ENCODE results near the gene BACH2.

- TF ChIP-seq, protein P1, sequence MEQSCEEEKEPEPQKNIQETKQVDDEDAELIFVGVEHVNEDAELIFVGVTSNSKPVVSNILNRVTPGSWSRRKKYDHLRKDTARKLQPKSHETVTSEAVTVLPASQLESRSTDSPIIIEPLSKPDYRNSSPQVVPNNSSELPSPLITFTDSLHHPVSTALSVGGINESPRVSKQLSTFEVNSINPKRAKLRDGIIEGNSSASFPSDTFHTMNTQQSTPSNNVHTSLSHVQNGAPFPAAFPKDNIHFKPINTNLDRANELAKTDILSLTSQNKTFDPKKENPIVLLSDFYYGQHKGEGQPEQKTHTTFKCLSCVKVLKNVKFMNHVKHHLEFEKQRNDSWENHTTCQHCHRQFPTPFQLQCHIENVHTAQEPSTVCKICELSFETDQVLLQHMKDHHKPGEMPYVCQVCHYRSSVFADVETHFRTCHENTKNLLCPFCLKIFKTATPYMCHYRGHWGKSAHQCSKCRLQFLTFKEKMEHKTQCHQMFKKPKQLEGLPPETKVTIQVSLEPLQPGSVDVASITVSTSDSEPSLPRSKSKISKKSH (CRISPR knock-in tag; IDR thresholded peaks at IDR 0.05): no peak
- TF ChIP-seq GABPB1 (CRISPR knock-in tag; IDR thresholded peaks at IDR 0.05) (no peak), ZNF274 (IDR thresholded peaks at IDR 0.05; ENCODE audit: borderline replicate concordance, low read depth, low read length) (no peak), ZNF561 (CRISPR knock-in tag; conservative IDR thresholded peaks at IDR 0.05) (no peak), ZNF354B (CRISPR knock-in tag; IDR thresholded peaks at IDR 0.05) (no peak), CTCF (IDR thresholded peaks at IDR 0.05 in 2 of 3, conservative IDR thresholded peaks at IDR 0.05 in 1 of 3; ENCODE audit: insufficient read depth in 2 of 3, low read depth in 1 of 3, low read length in 3 of 3) (no peak), PHF20 (IDR thresholded peaks at IDR 0.05; ENCODE audit: partially characterized antibody) (no peak), POLR2A (conservative IDR thresholded peaks at IDR 0.05) (no peak), E2F5 (CRISPR knock-in tag; IDR thresholded peaks at IDR 0.05) (no peak), ZNF785 (CRISPR knock-in tag; IDR thresholded peaks at IDR 0.05) (no peak), POLR2G (IDR thresholded peaks at IDR 0.05; ENCODE audit: low read depth, low read length) (no peak), HBP1 (CRISPR knock-in tag; IDR thresholded peaks at IDR 0.05) (no peak), HDAC2 (IDR thresholded peaks at IDR 0.05) (no peak)
- TF ChIP-seq, protein P2, sequence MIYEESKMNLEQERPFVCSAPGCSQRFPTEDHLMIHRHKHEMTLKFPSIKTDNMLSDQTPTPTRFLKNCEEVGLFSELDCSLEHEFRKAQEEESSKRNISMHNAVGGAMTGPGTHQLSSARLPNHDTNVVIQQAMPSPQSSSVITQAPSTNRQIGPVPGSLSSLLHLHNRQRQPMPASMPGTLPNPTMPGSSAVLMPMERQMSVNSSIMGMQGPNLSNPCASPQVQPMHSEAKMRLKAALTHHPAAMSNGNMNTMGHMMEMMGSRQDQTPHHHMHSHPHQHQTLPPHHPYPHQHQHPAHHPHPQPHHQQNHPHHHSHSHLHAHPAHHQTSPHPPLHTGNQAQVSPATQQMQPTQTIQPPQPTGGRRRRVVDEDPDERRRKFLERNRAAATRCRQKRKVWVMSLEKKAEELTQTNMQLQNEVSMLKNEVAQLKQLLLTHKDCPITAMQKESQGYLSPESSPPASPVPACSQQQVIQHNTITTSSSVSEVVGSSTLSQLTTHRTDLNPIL (CRISPR knock-in tag; IDR thresholded peaks at IDR 0.05): no peak
Observed at GRCh38 chr6:90294008-90294511, 2.6 kb downstream of the BACH2 start.

Measured in K562 (cell line).